SK-N-SH (cell line): Measurements from ENCODE around the gene AP1M1. TPM values are rescaled to one million over a fixed set of nuclear protein-coding genes. Genes with fewer than 3 reads are reported as not detected.

ENCODE experiments used
- CTCF ChIA-PET: fragments of 300-600, 350-600 bp; formaldehyde crosslinking; extraction: SDS; loops from one replicate; lab custom pipeline; 2021; lab: Yijun Ruan, JAX
- POLR2A ChIA-PET: fragments of 350-600 bp; sonication (Branson Sonifier 250); formaldehyde crosslinking; extraction: SDS; loops from one replicate; lab custom pipeline; 2020; ENCODE audit warnings: antibody characterized with exemption, inconsistent platforms; lab: Yijun Ruan, JAX
- DNase-seq: peaks from one replicate; pipeline ENCODE4 v3.0.0; 2012
- H2AFZ ChIP-seq: fragments of 200-600 bp; sonication (generic); 2 replicates; pipeline ENCODE4 v1.8.1; 2016; ENCODE audit warnings: antibody characterized with exemption, mild to moderate bottlenecking, low read depth
- H3F3A ChIP-seq: fragments of 200-600 bp; sonication (generic); replicated peaks from 2 replicates; pipeline ENCODE3; 2016; ENCODE audit warnings: antibody characterized with exemption, mild to moderate bottlenecking; ENCODE audit not compliant: insufficient read depth
- H3K27ac ChIP-seq, 2 experiments: fragments of 200-500 bp in 1 of 2; fragments of 200-600 bp in 1 of 2; sonication (Bioruptor generic) in 1 of 2; sonication (generic), shearing (Covaris generic) in 1 of 2; 2 replicates each; pipeline versions ENCODE4 v1.5.1 to v1.6.1; 2014 to 2016; ENCODE audit warnings: low read depth in 2 of 2, inconsistent platforms in 1 of 2, low read length in 1 of 2, mild to moderate bottlenecking in 1 of 2, mixed read lengths in 1 of 2
- H3K27me3 ChIP-seq: fragments of 200-600 bp; sonication (generic), shearing (Covaris generic); 2 replicates; pipeline ENCODE4 v1.6.1; 2016; ENCODE audit warnings: mixed run types; ENCODE audit not compliant: insufficient read depth
- H3K36me3 ChIP-seq, 2 experiments: fragments of 200-500 bp in 1 of 2; fragments of 200-600 bp in 1 of 2; sonication (Bioruptor generic) in 1 of 2; sonication (generic) in 1 of 2; replicated peaks in 1 of 2; 2 replicates each; pipeline versions ENCODE3 to v1.5.1; 2014 to 2016; ENCODE audit warnings: low read length in 1 of 2, mild to moderate bottlenecking in 1 of 2; ENCODE audit not compliant: insufficient read depth in 2 of 2, control insufficient read depth in 1 of 2
- H3K4me1 ChIP-seq, 2 experiments: fragments of 200-500 bp in 1 of 2; fragments of 200-600 bp in 1 of 2; sonication (Bioruptor generic) in 1 of 2; sonication (generic), shearing (Covaris generic) in 1 of 2; 2 replicates each; pipeline versions ENCODE4 v1.5.1 to v1.6.1; 2014 to 2016; ENCODE audit warnings: low read depth in 1 of 2, low read length in 1 of 2, mixed run types in 1 of 2; ENCODE audit not compliant: insufficient read depth in 2 of 2, control insufficient read depth in 1 of 2
- H3K4me2 ChIP-seq: fragments of 200-600 bp; sonication (generic), shearing (Covaris generic); 2 replicates; pipeline ENCODE4 v1.6.1; 2017; ENCODE audit warnings: mixed run types
- H3K4me3 ChIP-seq, 2 experiments: fragments of 200-500 bp in 1 of 2; fragments of 200-600 bp in 1 of 2; sonication (Bioruptor generic) in 1 of 2; sonication (generic), shearing (Covaris generic) in 1 of 2; 2 replicates each; pipeline versions ENCODE4 v1.5.1 to v1.8.1; 2014 to 2016; ENCODE audit warnings: low read depth in 2 of 2, inconsistent platforms in 1 of 2, low read length in 1 of 2, mild to moderate bottlenecking in 1 of 2, mixed read lengths in 1 of 2, moderate library complexity in 1 of 2
- H3K79me2 ChIP-seq: fragments of 200-600 bp; sonication (generic); 2 replicates; pipeline ENCODE4 v1.8.1; 2017; ENCODE audit warnings: mild to moderate bottlenecking; ENCODE audit not compliant: insufficient read depth
- H3K9ac ChIP-seq: fragments of 200-600 bp; sonication (generic); 2 replicates; pipeline ENCODE4 v1.6.1; 2017; ENCODE audit warnings: mixed run types
- H3K9me2 ChIP-seq: fragments of 200-600 bp; sonication (generic); 2 replicates; pipeline ENCODE4 v1.6.1; 2017; ENCODE audit warnings: mixed run types
- H3K9me3 ChIP-seq: fragments of 200-600 bp; sonication (generic); 2 replicates; pipeline ENCODE4 v1.6.1; 2017; ENCODE audit warnings: mixed run types, mild to moderate bottlenecking, moderate library complexity
- H4K20me1 ChIP-seq: fragments of 200-600 bp; sonication (generic); 2 replicates; pipeline ENCODE4 v1.6.1; 2017; ENCODE audit warnings: mild to moderate bottlenecking, mixed run types; ENCODE audit not compliant: insufficient read depth
- ELF1 ChIP-seq: IDR thresholded peaks from 2 replicates; pipeline ENCODE4 v1.4.0; 2012
- EP300 ChIP-seq, 2 experiments: IDR thresholded peaks; 2 replicates each; pipeline versions ENCODE4 v1.4.0 to v1.6.1; 2012; ENCODE audit warnings: borderline replicate concordance in 1 of 2, low read depth in 1 of 2, low read length in 1 of 2
- IRF3 ChIP-seq: fragments of 150-350 bp; IDR thresholded peaks from 2 replicates; pipeline ENCODE4 v1.6.1; 2016; ENCODE audit warnings: mild to moderate bottlenecking, low read depth, low read length
- NFIC ChIP-seq: IDR thresholded peaks from 2 replicates; pipeline ENCODE4 v1.4.0; 2012; ENCODE audit warnings: borderline replicate concordance
- REST ChIP-seq: IDR thresholded peaks from 2 replicates; pipeline ENCODE4 v1.6.1; 2012; ENCODE audit warnings: mild to moderate bottlenecking, low read depth, low read length, moderate library complexity
- SMC3 ChIP-seq: IDR thresholded peaks from 2 replicates; pipeline ENCODE4 v1.6.1; 2012; ENCODE audit warnings: low read depth, low read length, improper control_type of control experiment
- TEAD4 ChIP-seq: IDR thresholded peaks from 2 replicates; pipeline ENCODE4 v1.4.0; 2012; ENCODE audit warnings: mild to moderate bottlenecking, borderline replicate concordance; ENCODE audit not compliant: insufficient read depth
- USF2 ChIP-seq: fragments of 150-350 bp; IDR thresholded peaks from 2 replicates; pipeline ENCODE4 v1.6.1; 2017; ENCODE audit warnings: antibody characterized with exemption, low read length, low read depth, borderline replicate concordance
- YY1 ChIP-seq: IDR thresholded peaks from 2 replicates; pipeline ENCODE4 v1.4.0; 2012; ENCODE audit warnings: low read depth, mild to moderate bottlenecking
- WGBS: methylation state at CpG from one replicate; pipeline ENCODE4 v1.1.6; 2017; ENCODE audit warnings: low lambda C conversion rate; 5-methylcytosine and 5-hydroxymethylcytosine counted together
- polyA plus RNA-seq, 3 experiments: library from polyadenylated mRNA; depleted of rRNA; stranded (reverse); fragments of >200 nt; gene quantifications; 2 replicates each; pipeline ENCODE4 v1.2.3, GENCODE V29; 2012
- TF ChIP-seq, protein P1 (sequence below): IDR thresholded peaks from 2 replicates; pipeline ENCODE4 v1.4.0; 2012; ENCODE audit warnings: low read depth, borderline replicate concordance
- TF ChIP-seq, protein P2 (sequence below): fragments of 200-600 bp; sonication (generic); IDR thresholded peaks from 2 replicates; pipeline ENCODE4 v1.6.1; 2017; ENCODE audit warnings: antibody characterized with exemption, mild to moderate bottlenecking, moderate library complexity

The AP1M1 gene
- polyA plus RNA-seq, 1 of the 3 experiments (the other 2 are of a cell fraction), result 133 TPM

GRCh38 chr19:16272945-16273344 lies 75.2 kb downstream of the AP1M1 start (continued):
- TF ChIP-seq, protein P1, sequence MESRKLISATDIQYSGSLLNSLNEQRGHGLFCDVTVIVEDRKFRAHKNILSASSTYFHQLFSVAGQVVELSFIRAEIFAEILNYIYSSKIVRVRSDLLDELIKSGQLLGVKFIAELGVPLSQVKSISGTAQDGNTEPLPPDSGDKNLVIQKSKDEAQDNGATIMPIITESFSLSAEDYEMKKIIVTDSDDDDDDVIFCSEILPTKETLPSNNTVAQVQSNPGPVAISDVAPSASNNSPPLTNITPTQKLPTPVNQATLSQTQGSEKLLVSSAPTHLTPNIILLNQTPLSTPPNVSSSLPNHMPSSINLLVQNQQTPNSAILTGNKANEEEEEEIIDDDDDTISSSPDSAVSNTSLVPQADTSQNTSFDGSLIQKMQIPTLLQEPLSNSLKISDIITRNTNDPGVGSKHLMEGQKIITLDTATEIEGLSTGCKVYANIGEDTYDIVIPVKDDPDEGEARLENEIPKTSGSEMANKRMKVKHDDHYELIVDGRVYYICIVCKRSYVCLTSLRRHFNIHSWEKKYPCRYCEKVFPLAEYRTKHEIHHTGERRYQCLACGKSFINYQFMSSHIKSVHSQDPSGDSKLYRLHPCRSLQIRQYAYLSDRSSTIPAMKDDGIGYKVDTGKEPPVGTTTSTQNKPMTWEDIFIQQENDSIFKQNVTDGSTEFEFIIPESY, result no peak
- no peak for TF ChIP-seq YY1

DNA sequence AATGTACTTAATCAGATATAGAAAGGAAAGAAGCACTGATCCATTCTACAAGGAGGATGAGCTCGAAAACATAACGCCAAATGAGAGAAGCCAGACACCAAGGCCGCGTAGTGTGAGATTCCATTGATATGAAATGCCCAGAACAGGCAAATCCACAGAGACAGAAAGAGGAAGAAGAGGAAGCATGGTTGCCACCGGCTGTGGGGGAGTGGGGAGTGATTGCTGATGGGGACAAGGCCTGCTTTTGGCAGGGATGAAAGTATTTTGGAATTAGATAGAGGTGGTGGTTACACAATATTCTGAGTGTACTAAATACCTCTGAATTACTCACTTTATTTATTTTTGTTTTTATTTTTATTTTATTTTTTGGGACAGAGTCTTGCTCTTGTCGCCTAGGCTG lies 76.7 kb downstream of the AP1M1 start:
- no peak for TF ChIP-seq USF2
- TF ChIP-seq SMC3, result no peak
- TF ChIP-seq, protein P1, result no peak
- TF ChIP-seq TEAD4, result no peak
- no peak for TF ChIP-seq ELF1
- no peak for TF ChIP-seq EP300 (IDR thresholded peaks at IDR 0.05; ENCODE audit: borderline replicate concordance in 1 of 2, low read depth in 1 of 2, low read length in 1 of 2)
- TF ChIP-seq IRF3, result no peak
- no peak for TF ChIP-seq NFIC
- TF ChIP-seq REST, result no peak
- TF ChIP-seq, protein P2, sequence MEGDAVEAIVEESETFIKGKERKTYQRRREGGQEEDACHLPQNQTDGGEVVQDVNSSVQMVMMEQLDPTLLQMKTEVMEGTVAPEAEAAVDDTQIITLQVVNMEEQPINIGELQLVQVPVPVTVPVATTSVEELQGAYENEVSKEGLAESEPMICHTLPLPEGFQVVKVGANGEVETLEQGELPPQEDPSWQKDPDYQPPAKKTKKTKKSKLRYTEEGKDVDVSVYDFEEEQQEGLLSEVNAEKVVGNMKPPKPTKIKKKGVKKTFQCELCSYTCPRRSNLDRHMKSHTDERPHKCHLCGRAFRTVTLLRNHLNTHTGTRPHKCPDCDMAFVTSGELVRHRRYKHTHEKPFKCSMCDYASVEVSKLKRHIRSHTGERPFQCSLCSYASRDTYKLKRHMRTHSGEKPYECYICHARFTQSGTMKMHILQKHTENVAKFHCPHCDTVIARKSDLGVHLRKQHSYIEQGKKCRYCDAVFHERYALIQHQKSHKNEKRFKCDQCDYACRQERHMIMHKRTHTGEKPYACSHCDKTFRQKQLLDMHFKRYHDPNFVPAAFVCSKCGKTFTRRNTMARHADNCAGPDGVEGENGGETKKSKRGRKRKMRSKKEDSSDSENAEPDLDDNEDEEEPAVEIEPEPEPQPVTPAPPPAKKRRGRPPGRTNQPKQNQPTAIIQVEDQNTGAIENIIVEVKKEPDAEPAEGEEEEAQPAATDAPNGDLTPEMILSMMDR, result no peak
- TF ChIP-seq, all 33 proteins: peak for 0
- 77% methylated on average over 6 of the region's 6 CpGs for WGBS
- H3K9me2 ChIP-seq, result no peaks in the 10 kb centered on the region
- DNase-seq, result no peak
- no peak overlapping the region for H3K9ac ChIP-seq
- no peak overlapping the region for H2AFZ ChIP-seq
- CTCF ChIA-PET, result no interaction called here
- peaks cover 7% of the 10 kb centered on the region for H4K20me1 ChIP-seq
- H3K9me3 ChIP-seq, result no peaks in the 10 kb centered on the region
- H3K36me3 ChIP-seq, result no peaks in the 10 kb centered on the region
- H3K27me3 ChIP-seq, result peaks cover 25% of the 10 kb centered on the region
- peaks cover 0 to 4% of the 10 kb centered on the region in 2 experiments; a peak in 1 of 4 replicates for H3K4me1 ChIP-seq
- H3F3A ChIP-seq, result no peaks in the 10 kb centered on the region
- H3K79me2 ChIP-seq, result no peaks in the 10 kb centered on the region
- H3K4me2 ChIP-seq, result no peak overlapping the region
- H3K27ac ChIP-seq, result no peak overlapping the region
- POLR2A ChIA-PET, result no interaction called here
- H3K4me3 ChIP-seq, result no peak overlapping the region
